ENCODE data around the gene SLC39A10.

DNA sequence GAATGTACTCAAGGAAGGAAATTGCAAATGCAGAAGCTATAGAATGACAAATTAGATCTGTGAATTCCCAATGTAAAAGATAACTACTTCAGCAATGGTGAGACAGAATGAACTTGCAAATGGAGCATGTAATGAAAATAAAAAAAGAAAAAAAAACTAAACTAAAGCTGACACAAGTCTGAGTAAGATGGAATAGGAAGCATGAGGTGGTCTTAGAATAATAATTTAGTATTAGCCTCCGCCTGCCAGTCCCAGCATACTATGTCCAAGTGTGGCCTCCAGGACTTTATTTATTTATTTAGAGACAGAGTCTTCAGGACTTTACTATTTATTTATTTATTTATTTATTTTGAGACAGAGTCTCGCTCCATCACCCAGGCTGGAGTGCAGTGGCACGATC is 37.4 kb upstream of the SLC39A10 start:
- TF ChIP-seq, protein P1, sequence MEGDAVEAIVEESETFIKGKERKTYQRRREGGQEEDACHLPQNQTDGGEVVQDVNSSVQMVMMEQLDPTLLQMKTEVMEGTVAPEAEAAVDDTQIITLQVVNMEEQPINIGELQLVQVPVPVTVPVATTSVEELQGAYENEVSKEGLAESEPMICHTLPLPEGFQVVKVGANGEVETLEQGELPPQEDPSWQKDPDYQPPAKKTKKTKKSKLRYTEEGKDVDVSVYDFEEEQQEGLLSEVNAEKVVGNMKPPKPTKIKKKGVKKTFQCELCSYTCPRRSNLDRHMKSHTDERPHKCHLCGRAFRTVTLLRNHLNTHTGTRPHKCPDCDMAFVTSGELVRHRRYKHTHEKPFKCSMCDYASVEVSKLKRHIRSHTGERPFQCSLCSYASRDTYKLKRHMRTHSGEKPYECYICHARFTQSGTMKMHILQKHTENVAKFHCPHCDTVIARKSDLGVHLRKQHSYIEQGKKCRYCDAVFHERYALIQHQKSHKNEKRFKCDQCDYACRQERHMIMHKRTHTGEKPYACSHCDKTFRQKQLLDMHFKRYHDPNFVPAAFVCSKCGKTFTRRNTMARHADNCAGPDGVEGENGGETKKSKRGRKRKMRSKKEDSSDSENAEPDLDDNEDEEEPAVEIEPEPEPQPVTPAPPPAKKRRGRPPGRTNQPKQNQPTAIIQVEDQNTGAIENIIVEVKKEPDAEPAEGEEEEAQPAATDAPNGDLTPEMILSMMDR (IDR thresholded peaks at IDR 0.05 in 4 of 5, conservative IDR thresholded peaks at IDR 0.05 in 1 of 5) = no peak
- no peak for TF ChIP-seq POLR2A (IDR thresholded peaks at IDR 0.05)
